GM23338 (cell line): Measurements from ENCODE around the gene THY1. TPM values are rescaled to one million over a fixed set of nuclear protein-coding genes. Genes with fewer than 3 reads are reported as not detected.

Experiments
- ATAC-seq: fragments of 200-7000 bp; cut with Tn5 transposase; 3 replicates; pipeline ENCODE4 v1.9.1; 2020
- DNase-seq: peaks from one replicate; pipeline ENCODE4 v3.0.0-alpha.2; 2015; ENCODE audit warnings: low spot score
- H2AFZ ChIP-seq: fragments of 200-600 bp; sonication (generic); 2 replicates; pipeline ENCODE4 v1.8.0; 2016; ENCODE audit warnings: antibody characterized with exemption, mild to moderate bottlenecking, moderate library complexity
- H3F3A ChIP-seq: fragments of 200-600 bp; sonication (generic); replicated peaks from 2 replicates; pipeline ENCODE4 v1.8.0; 2017; ENCODE audit warnings: antibody characterized with exemption, mixed run types, low read depth
- H3K27ac ChIP-seq: fragments of 200-600 bp; sonication (generic); 2 replicates; pipeline ENCODE4 v1.6.1; 2016; ENCODE audit warnings: low read depth
- H3K27me3 ChIP-seq: fragments of 200-600 bp; sonication (generic); 2 replicates; pipeline ENCODE4 v1.8.0; 2016; ENCODE audit warnings: mild to moderate bottlenecking, mixed run types, moderate library complexity; ENCODE audit not compliant: insufficient read depth
- H3K36me3 ChIP-seq: fragments of 200-600 bp; sonication (generic); 2 replicates; pipeline ENCODE4 v1.8.0; 2016; ENCODE audit warnings: mild to moderate bottlenecking; ENCODE audit not compliant: insufficient read depth
- H3K4me1 ChIP-seq: fragments of 200-600 bp; sonication (generic); 2 replicates; pipeline ENCODE4 v1.8.0; 2016; ENCODE audit warnings: mild to moderate bottlenecking, moderate library complexity; ENCODE audit not compliant: insufficient read depth
- H3K4me2 ChIP-seq: fragments of 200-600 bp; sonication (generic); 2 replicates; pipeline ENCODE4 v1.7.1; 2017; ENCODE audit warnings: mixed run types
- H3K4me3 ChIP-seq: fragments of 200-600 bp; sonication (generic); 2 replicates; pipeline ENCODE4 v1.6.1; 2016; ENCODE audit warnings: mixed run types
- H3K79me2 ChIP-seq: fragments of 200-600 bp; sonication (generic); replicated peaks from 2 replicates; pipeline ENCODE4 v1.8.0; 2017; ENCODE audit warnings: mild to moderate bottlenecking; ENCODE audit not compliant: insufficient read depth
- H3K9me2 ChIP-seq: fragments of 200-600 bp; sonication (generic); 2 replicates; pipeline ENCODE4 v1.8.0; 2017; ENCODE audit not compliant: insufficient read depth
- H4K20me1 ChIP-seq: fragments of 200-600 bp; sonication (generic); replicated peaks from 2 replicates; pipeline ENCODE4 v1.8.0; 2017; ENCODE audit warnings: mild to moderate bottlenecking; ENCODE audit not compliant: insufficient read depth
- H3K27ac Mint-ChIP-seq: 2 replicates; pipeline ENCODE4 v1.8.0; 2020; ENCODE audit warnings: inconsistent platforms, mild to moderate bottlenecking, moderate library complexity, mixed read lengths
- H3K27me3 Mint-ChIP-seq: 3 replicates; pipeline ENCODE4 v1.8.0; 2022; ENCODE audit warnings: low read depth, mild to moderate bottlenecking, moderate library complexity, mixed read lengths, inconsistent platforms; ENCODE audit not compliant: insufficient read depth, poor library complexity
- H3K36me3 Mint-ChIP-seq: 3 replicates; pipeline ENCODE4 v1.8.0; 2021; ENCODE audit warnings: low read depth, mild to moderate bottlenecking, inconsistent platforms, moderate library complexity, mixed read lengths
- H3K4me1 Mint-ChIP-seq: 3 replicates; pipeline ENCODE4 v1.8.0; 2020; ENCODE audit warnings: mild to moderate bottlenecking, inconsistent platforms, mixed read lengths
- H3K4me3 Mint-ChIP-seq: 3 replicates; pipeline ENCODE4 v1.8.0; 2021; ENCODE audit warnings: moderate library complexity, mild to moderate bottlenecking, inconsistent platforms, mixed read lengths
- H3K9me3 Mint-ChIP-seq: 3 replicates; pipeline ENCODE4 v1.8.0; 2020; ENCODE audit warnings: moderate library complexity, mild to moderate bottlenecking, inconsistent platforms, mixed read lengths
- CREB1 ChIP-seq: fragments of 250-450 bp; sonication (Bioruptor Pico); IDR thresholded peaks from 2 replicates; pipeline ENCODE4 v1.5.0; 2020; ENCODE audit warnings: low read depth, mild to moderate bottlenecking, moderate library complexity
- EZH2 ChIP-seq: fragments of 200-600 bp; sonication (generic); IDR thresholded peaks from one replicate; pipeline ENCODE4 v1.8.0; 2017; ENCODE audit warnings: antibody characterized with exemption, mild to moderate bottlenecking, low read depth; ENCODE audit not compliant: unreplicated experiment
- EZH2phosphoT487 ChIP-seq: fragments of 200-600 bp; sonication (generic); IDR thresholded peaks from one replicate; pipeline ENCODE4 v1.8.1; 2018; ENCODE audit warnings: antibody characterized with exemption; ENCODE audit not compliant: unreplicated experiment
- JUNB ChIP-seq: IDR thresholded peaks from one replicate; pipeline ENCODE4 v1.6.1; 2016; ENCODE audit warnings: antibody characterized with exemption; ENCODE audit not compliant: unreplicated experiment
- NANOG ChIP-seq: IDR thresholded peaks from 2 replicates; pipeline ENCODE4 v1.6.1; 2016; ENCODE audit warnings: antibody characterized with exemption, borderline replicate concordance
- POLR2AphosphoS5 ChIP-seq: IDR thresholded peaks from 2 replicates; pipeline ENCODE4 v1.6.1; 2016; ENCODE audit warnings: antibody characterized with exemption, low read depth
- STAT1 ChIP-seq: IDR thresholded peaks from one replicate; pipeline ENCODE4 v1.6.1; 2016; ENCODE audit warnings: antibody characterized with exemption; ENCODE audit not compliant: unreplicated experiment
- ZNF114 ChIP-seq: fragments of 250-450 bp; sonication (Bioruptor Pico); IDR thresholded peaks from 2 replicates; pipeline ENCODE4 v1.5.0; 2020; ENCODE audit warnings: mild to moderate bottlenecking, moderate library complexity
- ZNF331 ChIP-seq: fragments of 250-450 bp; sonication (Bioruptor Pico); IDR thresholded peaks from 2 replicates; pipeline ENCODE4 v1.5.0; 2020; ENCODE audit warnings: low read depth, mild to moderate bottlenecking, moderate library complexity
- long read RNA-seq: library from polyadenylated mRNA; unstranded; transcript quantifications from one replicate; pipeline ENCODE4 v2.0.0, GENCODE V29; 2020; ENCODE audit not compliant: unreplicated experiment
- polyA plus RNA-seq: library from polyadenylated mRNA; unstranded; fragments of >200 nt; fragmentation: Nextera tagmentation; extraction: Ambion mirVana; gene quantifications from 2 replicates; pipeline ENCODE4 v1.2.1, GENCODE V29; 2016
- total RNA-seq: library from RNA; depleted of rRNA; stranded (reverse); fragments of >200 nt; shearing (Covaris generic); gene quantifications from 2 replicates; pipeline ENCODE4 v1.2.3, GENCODE V29; 2014; rRNA removed
- TF ChIP-seq, protein P1 (sequence below): fragments of 250-450 bp; sonication (Bioruptor Pico); IDR thresholded peaks from 2 replicates; pipeline ENCODE4 v1.5.0; 2020; ENCODE audit warnings: mild to moderate bottlenecking, moderate library complexity
- TF ChIP-seq, protein P2 (sequence below): IDR thresholded peaks from one replicate; pipeline ENCODE4 v1.6.1; 2018; ENCODE audit warnings: antibody characterized with exemption; ENCODE audit not compliant: unreplicated experiment
- TF ChIP-seq, protein P3 (sequence below): IDR thresholded peaks from 2 replicates; pipeline ENCODE4 v1.6.1; 2016; ENCODE audit warnings: antibody characterized with exemption
- TF ChIP-seq, protein P4 (sequence below), 2 experiments: fragments of 200-600 bp in 1 of 2; sonication (generic) in 1 of 2; conservative IDR thresholded peaks; 2 replicates each; pipeline versions ENCODE4 v1.5.1 to v1.6.1; 2016 to 2017; ENCODE audit warnings: antibody characterized with exemption in 2 of 2, low read depth in 2 of 2, mild to moderate bottlenecking in 2 of 2, moderate library complexity in 1 of 2

THY1 gene
- total RNA-seq: 515 and 597 TPM in 2 replicates
- 461 and 490 TPM in 2 replicates for polyA plus RNA-seq
- long read RNA-seq, transcript THY1-201 (4 exons, 3,556 nt): major isoform, 303 of 356 reads
- long read RNA-seq, transcript THY1-205 (4 exons, 897 nt): minor isoform, 7 of 356 reads
- long read RNA-seq, partial matches to known transcripts: 20 of 356 reads
- long read RNA-seq, other reads (novel, unspliced or antisense): 22 of 356 reads

DNA sequence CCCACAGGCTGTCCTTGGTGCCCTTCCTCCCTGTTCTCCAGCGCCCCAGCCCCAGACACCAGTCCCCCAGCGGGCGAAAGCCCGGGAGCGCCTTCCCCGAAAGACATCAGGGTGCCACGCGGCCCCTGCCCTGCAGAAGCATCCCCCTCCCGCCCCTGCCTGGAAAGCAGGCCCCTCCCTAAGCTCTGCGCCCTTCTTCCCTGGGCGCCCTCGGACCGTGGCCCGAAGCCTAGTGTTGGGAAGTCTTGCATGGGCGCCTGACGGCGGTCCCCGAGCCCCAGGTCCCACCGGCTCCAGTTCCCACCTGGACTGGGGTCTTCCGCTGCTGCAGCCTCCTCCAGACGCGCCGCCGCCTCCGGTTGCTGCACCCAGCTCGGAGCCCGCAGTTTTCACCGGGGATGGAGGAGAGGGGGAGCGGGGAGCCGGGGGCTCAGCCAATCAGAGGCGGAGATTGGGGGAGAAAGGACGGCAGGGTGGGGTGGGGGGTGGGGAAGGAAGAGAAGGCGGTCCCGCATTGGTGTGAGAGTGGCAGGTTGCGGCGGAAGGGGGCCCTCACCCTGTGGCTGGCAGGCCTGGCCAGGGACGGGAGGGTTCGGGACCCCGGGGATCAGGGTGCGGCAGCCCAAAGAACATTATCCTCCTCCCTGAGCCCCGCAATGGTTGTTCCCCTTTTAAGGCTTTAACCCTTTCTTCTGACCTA, at the start of gene THY1:
TSS of gene THY1 (minus strand) at position 364 of the 700 bp plus-strand sequence. CDS start 2,267 bp downstream, outside the sequence.
- Mint-ChIP-seq H3K4me3 (peak within 1 kb of the TSS; percentile 91), H3K27ac (peak within 1 kb of the TSS; percentile 93), H3K27me3 (peaks cover 35% of the 10 kb centered on the region), H3K36me3 (peaks cover 47% of the 10 kb centered on the region), H3K4me1 (peaks cover 65% of the 10 kb centered on the region), H3K9me3 (peaks cover 3% of the 10 kb centered on the region; the same call in 1 of the 3 replicates)
- Histone ChIP-seq H2AFZ (peak within 1 kb of the TSS; percentile 29; the same call in 1 of the 2 replicates), H3K4me3 (peak within 1 kb of the TSS; percentile 78), H3K79me2 (peaks cover 40% of the 10 kb centered on the region), H3K36me3 (peaks cover 20% of the 10 kb centered on the region), H3K4me1 (peaks cover 38% of the 10 kb centered on the region), H3K27me3 (no peaks in the 10 kb centered on the region), H3K4me2 (peak within 1 kb of the TSS; percentile 74), H3F3A (peaks cover 37% of the 10 kb centered on the region), H3K27ac (peak within 1 kb of the TSS; percentile 80), H4K20me1 (peaks cover 10% of the 10 kb centered on the region), H3K9me2 (no peaks in the 10 kb centered on the region)
- no peak for TF ChIP-seq NANOG
- TF ChIP-seq CREB1 (CRISPR knock-in tag): no peak
- TF ChIP-seq EZH2phosphoT487: no peak
- no peak for TF ChIP-seq JUNB
- TF ChIP-seq, protein P1, sequence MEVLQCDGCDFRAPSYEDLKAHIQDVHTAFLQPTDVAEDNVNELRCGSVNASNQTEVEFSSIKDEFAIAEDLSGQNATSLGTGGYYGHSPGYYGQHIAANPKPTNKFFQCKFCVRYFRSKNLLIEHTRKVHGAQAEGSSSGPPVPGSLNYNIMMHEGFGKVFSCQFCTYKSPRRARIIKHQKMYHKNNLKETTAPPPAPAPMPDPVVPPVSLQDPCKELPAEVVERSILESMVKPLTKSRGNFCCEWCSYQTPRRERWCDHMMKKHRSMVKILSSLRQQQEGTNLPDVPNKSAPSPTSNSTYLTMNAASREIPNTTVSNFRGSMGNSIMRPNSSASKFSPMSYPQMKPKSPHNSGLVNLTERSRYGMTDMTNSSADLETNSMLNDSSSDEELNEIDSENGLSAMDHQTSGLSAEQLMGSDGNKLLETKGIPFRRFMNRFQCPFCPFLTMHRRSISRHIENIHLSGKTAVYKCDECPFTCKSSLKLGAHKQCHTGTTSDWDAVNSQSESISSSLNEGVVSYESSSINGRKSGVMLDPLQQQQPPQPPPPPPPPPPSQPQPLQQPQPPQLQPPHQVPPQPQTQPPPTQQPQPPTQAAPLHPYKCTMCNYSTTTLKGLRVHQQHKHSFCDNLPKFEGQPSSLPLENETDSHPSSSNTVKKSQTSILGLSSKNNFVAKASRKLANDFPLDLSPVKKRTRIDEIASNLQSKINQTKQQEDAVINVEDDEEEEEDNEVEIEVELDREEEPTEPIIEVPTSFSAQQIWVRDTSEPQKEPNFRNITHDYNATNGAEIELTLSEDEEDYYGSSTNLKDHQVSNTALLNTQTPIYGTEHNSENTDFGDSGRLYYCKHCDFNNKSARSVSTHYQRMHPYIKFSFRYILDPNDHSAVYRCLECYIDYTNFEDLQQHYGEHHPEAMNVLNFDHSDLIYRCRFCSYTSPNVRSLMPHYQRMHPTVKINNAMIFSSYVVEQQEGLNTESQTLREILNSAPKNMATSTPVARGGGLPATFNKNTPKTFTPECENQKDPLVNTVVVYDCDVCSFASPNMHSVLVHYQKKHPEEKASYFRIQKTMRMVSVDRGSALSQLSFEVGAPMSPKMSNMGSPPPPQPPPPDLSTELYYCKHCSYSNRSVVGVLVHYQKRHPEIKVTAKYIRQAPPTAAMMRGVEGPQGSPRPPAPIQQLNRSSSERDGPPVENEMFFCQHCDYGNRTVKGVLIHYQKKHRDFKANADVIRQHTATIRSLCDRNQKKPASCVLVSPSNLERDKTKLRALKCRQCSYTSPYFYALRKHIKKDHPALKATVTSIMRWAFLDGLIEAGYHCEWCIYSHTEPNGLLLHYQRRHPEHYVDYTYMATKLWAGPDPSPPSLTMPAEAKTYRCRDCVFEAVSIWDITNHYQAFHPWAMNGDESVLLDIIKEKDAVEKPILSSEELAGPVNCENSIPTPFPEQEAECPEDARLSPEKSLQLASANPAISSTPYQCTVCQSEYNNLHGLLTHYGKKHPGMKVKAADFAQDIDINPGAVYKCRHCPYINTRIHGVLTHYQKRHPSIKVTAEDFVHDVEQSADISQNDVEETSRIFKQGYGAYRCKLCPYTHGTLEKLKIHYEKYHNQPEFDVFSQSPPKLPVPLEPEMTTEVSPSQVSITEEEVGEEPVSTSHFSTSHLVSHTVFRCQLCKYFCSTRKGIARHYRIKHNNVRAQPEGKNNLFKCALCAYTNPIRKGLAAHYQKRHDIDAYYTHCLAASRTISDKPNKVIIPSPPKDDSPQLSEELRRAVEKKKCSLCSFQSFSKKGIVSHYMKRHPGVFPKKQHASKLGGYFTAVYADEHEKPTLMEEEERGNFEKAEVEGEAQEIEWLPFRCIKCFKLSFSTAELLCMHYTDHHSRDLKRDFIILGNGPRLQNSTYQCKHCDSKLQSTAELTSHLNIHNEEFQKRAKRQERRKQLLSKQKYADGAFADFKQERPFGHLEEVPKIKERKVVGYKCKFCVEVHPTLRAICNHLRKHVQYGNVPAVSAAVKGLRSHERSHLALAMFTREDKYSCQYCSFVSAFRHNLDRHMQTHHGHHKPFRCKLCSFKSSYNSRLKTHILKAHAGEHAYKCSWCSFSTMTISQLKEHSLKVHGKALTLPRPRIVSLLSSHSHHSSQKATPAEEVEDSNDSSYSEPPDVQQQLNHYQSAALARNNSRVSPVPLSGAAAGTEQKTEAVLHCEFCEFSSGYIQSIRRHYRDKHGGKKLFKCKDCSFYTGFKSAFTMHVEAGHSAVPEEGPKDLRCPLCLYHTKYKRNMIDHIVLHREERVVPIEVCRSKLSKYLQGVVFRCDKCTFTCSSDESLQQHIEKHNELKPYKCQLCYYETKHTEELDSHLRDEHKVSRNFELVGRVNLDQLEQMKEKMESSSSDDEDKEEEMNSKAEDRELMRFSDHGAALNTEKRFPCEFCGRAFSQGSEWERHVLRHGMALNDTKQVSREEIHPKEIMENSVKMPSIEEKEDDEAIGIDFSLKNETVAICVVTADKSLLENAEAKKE (CRISPR knock-in tag): no peak
- peak; percentile 99 for TF ChIP-seq POLR2AphosphoS5
- TF ChIP-seq ZNF114 (CRISPR knock-in tag): no peak
- TF ChIP-seq, protein P2, sequence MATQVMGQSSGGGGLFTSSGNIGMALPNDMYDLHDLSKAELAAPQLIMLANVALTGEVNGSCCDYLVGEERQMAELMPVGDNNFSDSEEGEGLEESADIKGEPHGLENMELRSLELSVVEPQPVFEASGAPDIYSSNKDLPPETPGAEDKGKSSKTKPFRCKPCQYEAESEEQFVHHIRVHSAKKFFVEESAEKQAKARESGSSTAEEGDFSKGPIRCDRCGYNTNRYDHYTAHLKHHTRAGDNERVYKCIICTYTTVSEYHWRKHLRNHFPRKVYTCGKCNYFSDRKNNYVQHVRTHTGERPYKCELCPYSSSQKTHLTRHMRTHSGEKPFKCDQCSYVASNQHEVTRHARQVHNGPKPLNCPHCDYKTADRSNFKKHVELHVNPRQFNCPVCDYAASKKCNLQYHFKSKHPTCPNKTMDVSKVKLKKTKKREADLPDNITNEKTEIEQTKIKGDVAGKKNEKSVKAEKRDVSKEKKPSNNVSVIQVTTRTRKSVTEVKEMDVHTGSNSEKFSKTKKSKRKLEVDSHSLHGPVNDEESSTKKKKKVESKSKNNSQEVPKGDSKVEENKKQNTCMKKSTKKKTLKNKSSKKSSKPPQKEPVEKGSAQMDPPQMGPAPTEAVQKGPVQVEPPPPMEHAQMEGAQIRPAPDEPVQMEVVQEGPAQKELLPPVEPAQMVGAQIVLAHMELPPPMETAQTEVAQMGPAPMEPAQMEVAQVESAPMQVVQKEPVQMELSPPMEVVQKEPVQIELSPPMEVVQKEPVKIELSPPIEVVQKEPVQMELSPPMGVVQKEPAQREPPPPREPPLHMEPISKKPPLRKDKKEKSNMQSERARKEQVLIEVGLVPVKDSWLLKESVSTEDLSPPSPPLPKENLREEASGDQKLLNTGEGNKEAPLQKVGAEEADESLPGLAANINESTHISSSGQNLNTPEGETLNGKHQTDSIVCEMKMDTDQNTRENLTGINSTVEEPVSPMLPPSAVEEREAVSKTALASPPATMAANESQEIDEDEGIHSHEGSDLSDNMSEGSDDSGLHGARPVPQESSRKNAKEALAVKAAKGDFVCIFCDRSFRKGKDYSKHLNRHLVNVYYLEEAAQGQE: peak; percentile 25
- TF ChIP-seq, protein P3, sequence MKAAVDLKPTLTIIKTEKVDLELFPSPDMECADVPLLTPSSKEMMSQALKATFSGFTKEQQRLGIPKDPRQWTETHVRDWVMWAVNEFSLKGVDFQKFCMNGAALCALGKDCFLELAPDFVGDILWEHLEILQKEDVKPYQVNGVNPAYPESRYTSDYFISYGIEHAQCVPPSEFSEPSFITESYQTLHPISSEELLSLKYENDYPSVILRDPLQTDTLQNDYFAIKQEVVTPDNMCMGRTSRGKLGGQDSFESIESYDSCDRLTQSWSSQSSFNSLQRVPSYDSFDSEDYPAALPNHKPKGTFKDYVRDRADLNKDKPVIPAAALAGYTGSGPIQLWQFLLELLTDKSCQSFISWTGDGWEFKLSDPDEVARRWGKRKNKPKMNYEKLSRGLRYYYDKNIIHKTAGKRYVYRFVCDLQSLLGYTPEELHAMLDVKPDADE: peak; percentile 17; the same call in 1 of the 2 replicates
- TF ChIP-seq, protein P4, sequence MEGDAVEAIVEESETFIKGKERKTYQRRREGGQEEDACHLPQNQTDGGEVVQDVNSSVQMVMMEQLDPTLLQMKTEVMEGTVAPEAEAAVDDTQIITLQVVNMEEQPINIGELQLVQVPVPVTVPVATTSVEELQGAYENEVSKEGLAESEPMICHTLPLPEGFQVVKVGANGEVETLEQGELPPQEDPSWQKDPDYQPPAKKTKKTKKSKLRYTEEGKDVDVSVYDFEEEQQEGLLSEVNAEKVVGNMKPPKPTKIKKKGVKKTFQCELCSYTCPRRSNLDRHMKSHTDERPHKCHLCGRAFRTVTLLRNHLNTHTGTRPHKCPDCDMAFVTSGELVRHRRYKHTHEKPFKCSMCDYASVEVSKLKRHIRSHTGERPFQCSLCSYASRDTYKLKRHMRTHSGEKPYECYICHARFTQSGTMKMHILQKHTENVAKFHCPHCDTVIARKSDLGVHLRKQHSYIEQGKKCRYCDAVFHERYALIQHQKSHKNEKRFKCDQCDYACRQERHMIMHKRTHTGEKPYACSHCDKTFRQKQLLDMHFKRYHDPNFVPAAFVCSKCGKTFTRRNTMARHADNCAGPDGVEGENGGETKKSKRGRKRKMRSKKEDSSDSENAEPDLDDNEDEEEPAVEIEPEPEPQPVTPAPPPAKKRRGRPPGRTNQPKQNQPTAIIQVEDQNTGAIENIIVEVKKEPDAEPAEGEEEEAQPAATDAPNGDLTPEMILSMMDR (conservative IDR thresholded peaks at IDR 0.05; ENCODE audit: low read depth in 2 of 2): no peak
- no peak for TF ChIP-seq EZH2
- no peak for TF ChIP-seq ZNF331 (CRISPR knock-in tag)
- no peak for TF ChIP-seq STAT1
- DNase-seq (peak; percentile 88), ATAC-seq (peak; percentile 53)
